HG03095 (cell line): ENCODE data around the gene GCNT2.
"Not testable (repeated sequence)": the region's sequence is repeated elsewhere in the genome, so short reads cannot be mapped to it uniquely, and the experiment has no call there.

Source experiments
- ATAC-seq: cut with Tn5 transposase; IDR thresholded peaks from one replicate; pipeline ENCODE4 v1.9.1; 2021; ENCODE audit warnings: moderate library complexity; ENCODE audit not compliant: unreplicated experiment

Gene GCNT2

DNA sequence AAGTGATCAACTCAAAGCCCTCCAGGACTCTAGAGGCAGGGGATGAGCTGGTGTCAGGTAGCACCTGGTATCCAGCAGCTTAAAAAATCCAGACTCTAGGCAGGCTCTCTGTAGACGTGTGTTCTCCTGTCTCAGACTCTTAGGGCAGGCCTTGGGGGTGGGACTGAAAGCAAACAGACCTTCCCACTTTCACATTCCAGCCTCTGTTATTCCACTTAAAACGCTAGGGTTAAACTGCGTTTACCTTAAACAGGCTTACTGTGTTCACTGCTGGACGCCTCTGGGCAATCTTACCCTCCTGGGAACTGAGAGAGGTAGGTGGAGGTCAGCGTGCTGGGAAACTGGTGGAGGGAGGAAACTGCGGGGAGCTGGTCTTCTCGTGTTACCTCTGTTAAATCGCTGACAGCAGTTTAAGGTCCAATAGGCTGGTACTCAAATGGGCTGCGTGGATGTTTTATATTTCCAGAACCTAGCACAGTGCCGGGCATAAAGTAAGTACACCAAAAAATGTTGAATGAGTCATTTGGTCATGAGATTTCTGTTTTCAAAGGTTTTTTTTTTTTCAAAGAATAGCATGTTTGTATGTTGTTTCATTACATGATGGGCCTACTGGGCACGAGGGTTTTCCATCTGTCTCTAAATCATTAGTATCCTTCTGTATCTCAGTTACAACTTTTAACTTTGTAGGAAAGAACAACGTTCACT is at the start of gene GCNT2:
TSS of gene GCNT2 (plus strand) at position 248 of the 705 bp plus-strand sequence. CDS start 7,561 bp downstream, outside the sequence.
- peak; percentile 51 for ATAC-seq

DNA sequence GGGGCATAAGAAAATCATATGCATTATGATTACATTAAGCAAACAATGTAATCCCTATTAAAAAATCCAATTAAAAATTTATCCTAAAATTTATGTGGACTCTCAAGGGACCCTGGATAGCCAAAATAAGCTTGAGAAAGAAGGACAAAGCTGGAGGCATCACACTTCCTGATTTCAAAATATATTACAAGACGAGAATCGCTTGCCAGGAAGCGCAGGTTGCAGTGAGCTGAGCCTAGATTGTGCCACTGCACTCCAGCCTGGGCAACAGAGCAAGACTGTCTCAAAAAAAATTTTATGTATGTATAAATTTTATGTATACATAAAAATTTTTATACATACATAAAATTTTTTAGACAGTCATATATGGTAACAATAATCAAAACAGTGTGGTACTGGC is 48.5 kb upstream of the GCNT2 start:
- ATAC-seq, result no peak

DNA sequence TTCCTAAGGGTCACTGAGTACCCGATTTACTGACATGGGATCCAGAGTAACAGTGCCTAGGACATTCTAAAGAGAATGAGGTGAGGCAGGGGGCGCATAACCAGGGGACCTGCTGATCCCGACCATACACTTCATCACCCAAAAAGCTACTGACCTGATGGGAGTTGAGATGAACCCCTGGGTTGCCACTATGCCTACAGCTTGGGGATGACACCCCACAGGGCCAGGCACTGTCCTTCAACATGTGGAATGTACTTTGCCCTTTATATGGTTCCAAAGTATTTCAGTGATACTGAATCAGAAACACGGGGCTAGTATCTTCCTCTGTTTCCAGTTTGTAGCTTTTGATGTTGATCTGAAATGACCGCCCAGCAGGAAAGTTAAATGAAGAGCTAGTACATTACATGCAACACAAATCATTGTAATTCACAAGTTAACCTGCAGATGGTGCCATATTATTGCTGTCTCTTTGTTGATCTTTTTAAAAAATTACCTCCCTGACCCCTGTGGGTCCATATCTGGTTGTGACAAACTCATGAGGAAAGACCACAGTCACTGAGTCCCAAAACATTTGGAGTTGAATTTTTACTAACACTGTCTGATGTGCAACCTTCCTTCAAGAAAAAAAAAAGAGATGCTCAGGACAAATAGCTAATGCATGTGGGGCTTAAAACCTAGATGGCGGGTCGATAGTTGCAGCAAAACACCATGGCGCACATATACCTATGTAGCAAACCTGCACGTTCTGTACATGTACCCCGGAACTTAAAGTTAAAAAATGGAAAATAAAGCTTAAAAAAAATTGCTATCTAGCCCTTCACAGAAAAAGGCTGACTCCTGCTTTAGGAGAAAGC is 42.7 kb upstream of the GCNT2 start:
- ATAC-seq, result no peak

DNA sequence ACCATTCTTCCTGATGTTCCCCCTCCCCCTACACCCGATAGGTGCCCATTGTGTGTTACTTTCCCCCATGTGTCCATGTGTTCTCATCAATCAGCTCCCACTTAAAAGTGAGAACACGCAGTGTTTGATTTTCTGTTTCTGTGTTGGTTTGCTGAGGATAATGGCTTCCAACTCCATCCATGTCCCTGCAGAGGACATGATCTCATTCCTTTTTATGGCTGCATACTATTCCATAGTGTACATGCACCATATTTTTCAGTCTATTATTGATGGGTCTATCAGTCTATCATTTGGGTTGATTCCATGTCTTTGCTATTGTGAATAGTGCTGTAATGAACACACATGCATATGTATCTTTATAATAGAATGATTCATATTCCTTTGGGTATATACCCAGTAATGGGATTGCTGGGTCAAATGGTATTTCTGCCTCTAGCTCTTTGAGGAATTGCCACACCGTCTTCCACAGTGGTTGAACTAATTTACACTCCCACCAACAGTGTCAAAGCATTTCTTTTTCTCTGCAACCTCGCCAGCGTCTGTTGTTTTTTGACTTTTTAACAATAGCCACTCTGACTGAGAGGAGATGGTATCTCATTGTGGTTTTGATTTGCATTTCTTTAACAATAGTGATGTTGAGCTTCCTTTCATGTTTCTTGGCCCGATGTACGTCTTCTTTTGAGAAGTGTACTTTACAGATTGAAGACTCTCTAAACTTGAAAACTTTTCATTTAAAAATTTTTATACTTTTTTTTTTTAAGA is 41.0 kb upstream of the GCNT2 start:
- no peak for ATAC-seq

DNA sequence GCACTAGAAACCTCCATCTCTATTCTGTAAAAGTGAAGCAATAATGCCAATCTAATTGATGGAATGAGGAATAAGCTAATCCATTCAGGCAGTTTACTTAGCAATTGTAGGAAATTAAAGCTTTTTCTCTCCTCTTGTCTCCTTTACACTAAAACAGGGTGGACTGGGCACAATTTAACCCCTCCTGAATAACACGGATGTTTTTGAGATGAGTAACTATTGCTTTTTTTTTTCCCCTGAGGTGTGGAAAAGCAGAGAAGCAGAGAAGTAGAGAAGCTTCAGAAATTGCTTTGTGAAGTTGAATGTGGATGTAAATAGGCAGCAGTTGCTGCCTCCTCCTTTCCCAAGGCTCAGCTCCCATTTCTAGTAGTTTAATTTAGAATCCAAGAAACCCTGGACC is 40.0 kb upstream of the GCNT2 start:
- ATAC-seq, result no peak

DNA sequence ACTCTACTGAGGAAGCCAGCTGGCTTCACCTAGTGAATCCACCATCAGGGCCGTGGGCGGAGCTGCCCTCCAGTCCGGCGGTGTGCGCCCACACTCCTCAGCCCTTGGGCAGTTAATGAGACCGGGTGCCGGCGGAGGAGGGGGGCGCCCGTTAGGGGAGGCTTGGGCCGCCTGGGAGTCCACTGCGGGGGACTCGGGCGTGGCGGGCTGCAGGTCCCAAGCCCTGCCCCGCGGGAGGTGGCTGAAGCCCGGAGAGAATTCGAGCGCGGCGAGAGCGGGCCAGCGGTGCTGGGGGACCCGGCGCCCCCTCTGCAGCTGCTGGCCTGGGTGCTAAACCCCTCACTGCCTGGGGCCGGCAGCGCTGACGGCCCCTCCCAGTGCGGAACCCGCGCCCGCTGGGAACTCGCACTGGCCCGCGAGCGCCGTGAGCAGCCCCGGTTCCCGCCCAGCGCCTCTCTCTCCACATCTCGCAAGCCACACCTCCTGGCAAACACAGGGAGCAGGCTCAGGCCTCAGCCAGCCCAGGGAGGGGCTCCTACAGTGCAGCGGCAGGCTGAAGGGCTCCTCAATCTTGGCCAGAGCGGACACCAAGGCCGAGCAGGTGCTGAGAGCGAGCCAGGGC is 38.4 kb upstream of the GCNT2 start:
- no peak for ATAC-seq

DNA sequence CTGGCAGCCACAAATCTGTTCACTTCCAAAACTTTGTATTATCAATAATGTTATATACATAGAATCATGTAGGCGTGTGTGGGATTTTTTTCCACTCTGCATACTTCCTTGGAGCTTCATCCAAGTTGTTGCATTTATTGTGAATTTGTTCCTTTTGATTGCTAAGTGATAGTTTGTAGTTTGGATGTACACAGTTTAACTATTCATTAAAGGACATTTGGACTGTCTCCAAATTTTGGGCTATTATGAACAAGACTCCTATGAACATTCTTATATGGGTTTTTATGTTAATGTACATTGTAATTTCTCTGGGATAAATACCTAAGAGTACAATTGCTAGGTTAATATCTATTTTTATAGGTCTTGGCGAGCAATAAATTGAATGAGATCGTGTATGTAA is 36.2 kb upstream of the GCNT2 start:
- no peak for ATAC-seq

DNA sequence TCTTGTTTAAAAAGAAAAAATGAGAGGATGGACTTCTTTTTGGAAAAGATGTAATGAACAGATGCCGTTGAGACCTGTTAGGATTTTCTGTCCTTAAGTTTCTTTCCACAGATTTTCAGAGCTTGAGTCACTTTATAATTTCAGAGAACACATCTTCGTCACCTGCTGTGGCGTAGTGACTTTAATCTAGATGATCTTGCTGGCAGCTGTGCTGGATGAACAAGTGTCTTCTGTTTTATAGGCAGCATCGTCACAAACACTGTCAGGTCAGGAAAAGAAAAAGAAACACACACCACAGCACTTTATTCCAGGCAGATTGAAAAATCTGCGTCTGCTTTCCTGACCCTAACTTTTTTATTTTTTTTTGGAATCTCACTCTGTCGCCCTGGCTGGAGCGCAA is 35.7 kb upstream of the GCNT2 start:
- ATAC-seq, result no peak

DNA sequence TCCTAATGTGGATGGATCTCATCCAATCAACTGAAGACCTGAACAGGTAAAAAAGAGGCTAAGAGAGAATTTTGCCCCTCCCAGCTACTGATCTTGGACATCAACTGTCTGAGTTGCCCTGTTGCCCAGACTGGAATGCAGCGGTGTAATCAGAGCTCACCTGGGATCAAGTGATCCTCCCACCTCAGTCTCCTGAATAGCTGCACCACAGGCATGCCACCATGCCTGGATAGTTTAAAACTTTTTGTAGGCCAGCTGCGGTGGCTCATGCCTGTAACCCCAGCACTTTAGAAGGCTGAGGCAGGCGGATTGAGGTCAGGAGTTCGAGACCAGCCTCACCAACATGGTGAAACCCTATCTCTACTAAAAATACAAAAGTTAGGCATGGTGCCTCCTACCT is 34.9 kb upstream of the GCNT2 start:
- no peak for ATAC-seq

DNA sequence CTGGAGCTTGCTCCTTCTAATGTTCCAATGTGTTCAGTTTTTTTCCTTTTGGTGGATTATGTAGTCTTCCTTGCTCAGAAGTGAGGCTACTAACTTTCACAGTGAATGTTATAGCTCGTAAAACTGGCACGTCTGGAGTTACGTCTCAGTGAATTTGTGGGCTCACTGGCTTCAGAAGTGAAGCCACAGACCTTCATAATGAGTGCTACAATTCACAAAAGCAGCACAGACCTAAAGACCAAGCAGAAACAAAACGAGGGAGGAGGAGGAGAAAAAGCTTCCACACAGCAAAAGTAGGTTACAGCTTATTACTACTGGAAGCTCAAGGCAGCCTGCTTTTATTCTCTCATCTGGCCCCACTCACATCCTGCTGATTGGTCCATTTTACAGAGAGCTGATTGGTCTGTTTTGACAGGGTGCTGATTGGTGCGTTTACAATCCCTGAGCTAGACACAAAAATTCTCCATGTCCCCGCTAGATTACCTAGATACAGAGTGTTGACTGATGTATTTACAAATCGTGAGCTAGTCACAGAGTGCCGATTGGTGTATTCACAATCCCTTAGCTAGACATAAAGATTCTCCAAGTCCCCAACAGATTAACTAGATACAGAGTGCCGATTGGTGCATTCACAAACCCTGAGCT is 34.1 kb upstream of the GCNT2 start:
- not testable (repeated sequence) for ATAC-seq

DNA sequence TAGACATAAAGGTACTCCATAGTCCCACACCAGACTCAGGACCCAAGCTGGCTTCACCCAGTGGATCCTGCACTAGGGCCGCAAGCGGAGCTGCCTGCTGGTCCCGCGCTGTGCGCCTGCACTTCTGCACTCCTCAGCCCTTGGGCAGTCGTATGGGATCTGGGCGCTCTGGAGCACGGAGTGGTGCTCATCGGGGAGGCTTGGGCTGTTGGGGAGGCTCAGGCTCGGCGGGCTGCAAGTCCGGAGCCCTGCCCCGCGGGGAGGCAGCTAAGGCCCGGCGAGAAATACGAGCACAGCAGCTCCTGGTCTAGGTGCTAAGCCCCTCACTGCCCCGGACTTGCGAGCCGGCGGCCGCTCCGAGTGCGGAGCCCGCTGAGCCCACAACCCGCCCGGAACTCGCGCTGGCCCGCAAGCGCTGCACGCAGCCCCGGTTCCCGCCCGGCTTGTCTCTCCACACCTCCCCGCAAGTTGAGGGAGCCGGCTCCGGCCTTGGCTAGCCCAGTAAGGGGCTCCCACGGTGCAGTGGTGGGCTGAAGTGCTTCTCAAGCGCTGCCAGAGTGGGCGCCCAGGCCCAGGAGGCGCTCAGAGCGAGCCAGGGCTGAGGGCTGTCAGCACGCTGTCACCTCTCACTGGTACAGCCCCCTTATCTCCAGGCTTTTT is 33.4 kb upstream of the GCNT2 start:
- no peak for ATAC-seq

DNA sequence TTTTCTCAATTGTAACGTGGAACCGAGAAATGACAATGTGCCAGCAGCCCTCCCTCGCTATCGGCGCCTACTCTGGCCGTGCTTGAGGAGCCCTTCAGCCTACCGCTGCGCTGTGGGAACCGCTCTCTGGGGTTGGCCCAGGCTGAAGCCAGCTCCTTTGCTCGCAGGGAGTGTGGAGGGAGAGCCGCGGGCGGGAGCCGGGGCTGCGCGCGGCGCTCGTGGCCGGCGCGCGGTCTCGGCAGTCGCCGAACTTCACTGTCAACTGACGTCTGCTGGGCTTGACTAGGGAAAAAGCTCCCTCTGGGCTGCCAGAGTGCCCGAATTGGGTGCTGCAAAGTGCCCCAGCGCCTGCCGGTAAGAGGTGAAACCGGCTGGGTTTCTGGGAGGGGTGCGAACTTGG is 29.7 kb upstream of the GCNT2 start:
- no peak for ATAC-seq

DNA sequence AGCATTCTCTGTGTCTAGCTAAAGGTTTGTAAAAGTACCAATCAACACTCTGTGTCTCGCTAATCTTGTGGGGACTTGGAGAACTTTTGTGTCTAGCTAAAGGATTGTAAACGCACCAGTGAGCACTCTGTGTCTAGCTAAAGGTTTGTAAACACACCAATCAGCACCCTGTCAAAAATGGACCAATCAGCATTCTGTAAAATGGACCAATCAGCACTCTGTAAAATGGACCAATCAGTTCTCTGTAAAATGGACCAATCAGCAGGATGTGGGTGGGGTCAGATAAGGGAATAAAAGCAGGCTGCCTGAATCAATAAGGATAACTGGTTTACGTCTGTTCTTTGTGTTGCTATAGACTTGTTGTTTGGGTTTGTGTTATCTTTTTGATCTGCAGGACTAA is 29.2 kb upstream of the GCNT2 start:
- ATAC-seq, result not testable (repeated sequence)

DNA sequence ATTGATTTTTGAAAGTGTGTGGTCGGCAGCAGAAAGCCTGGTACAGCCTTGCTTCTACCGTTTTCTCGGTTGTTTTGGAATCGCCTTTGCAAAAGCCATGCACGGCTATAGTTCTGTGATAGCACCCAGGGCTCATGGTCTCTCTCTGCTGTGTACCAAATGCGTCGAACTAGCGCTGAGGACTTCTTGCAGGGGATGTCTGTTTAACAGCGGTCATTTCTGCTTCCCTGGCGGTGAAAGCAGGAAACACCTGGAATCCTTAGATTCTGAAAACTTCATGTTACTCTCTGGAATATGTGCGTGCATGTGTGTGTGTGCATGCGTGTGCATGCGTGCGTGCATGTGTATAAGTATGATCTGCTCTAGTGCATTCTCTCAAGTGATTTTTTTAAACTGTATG is 26.1 kb upstream of the GCNT2 start:
- ATAC-seq, result no peak

DNA sequence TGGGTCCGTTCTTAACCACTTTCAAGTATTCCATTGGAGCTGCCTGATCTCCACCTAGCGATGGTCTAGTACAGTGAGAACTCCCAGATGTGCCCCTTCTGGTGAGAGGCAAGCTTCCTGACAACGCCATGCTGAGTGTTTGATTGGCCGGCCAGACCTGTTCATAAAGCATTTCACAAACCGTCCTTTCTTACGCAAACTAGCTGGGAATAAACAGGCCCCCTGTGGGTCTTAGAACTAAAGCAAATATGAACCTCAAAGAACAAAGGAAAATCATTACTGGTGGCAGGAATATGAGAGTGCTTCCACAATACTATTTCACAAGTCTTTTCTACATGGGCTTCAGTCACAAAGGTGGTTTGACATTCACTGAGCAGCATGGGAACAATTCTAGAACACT is 15.6 kb upstream of the GCNT2 start:
- ATAC-seq, result no peak

DNA sequence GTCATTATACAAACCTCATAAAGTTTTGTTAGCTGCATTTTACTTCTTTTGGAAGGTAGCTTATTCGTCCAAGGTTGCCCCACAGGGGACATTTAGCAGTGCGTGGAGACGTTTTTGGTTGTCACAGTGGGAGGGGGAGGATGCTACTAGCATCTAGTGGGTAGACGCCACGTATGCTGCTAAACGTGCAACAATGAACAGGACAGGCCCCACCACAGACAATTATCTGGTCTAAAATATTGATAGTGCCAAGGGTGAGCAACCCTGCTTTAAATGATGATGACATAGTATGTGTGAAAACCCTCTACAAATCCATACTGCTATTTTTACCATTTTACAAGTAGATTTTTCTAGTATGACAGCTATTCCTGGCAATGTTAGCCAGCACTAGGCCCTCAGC is 13.9 kb upstream of the GCNT2 start:
- no peak for ATAC-seq

DNA sequence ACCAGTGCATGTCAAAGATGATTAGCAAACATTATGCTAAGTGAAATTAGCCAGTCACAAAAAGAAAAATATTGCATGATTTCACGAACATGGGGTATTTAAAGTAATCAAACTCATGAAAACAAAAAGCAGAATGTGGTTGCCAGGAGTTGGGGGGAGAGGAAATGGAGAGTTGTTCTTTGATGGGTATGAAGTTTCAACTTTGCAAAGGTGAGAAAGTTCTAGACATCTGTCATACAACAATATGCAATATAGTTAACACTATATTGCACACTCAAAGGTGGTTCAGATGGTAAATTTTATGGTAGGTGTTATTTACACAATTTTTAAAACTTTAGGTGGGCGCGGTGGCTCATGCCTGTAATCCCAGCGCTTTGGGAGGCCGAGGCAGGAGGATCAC is 13.4 kb upstream of the GCNT2 start:
- ATAC-seq, result no peak

DNA sequence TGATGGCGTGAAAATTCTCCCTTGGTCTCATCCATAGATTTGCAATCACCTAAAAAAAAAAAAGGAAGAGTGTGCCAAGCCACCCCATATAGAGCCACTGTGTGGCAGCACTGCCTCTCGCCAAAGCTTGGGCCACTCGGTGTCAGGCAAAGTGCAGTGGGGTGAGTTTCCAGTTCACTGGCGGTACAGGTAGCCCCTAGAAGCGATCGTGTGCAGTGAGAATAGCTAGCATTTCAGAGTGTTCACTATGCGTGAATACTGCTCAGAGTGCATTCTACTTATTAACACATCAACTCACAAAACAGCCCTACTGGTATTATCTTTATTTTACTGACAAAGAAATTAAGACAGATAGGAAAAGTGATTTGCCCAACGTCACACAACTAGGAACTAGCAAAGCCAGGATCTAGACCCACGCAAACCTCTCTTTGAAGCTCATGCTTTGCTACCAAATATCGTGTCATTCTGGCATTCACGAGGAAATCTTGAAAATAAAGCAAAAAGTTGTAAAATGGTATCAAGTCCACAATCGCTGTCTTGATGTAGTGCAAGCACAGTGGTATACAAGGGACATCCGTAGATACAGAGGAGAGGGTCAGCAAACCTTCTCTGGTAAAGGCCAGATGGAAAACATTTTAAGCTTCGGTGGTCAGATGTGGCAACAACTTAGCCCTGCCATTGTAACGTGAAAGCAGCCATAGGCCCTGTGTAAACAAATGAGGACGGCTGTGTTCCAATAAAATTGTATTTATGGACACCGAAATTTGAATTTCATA is 10.4 kb upstream of the GCNT2 start:
- peak; percentile 97 for ATAC-seq

DNA sequence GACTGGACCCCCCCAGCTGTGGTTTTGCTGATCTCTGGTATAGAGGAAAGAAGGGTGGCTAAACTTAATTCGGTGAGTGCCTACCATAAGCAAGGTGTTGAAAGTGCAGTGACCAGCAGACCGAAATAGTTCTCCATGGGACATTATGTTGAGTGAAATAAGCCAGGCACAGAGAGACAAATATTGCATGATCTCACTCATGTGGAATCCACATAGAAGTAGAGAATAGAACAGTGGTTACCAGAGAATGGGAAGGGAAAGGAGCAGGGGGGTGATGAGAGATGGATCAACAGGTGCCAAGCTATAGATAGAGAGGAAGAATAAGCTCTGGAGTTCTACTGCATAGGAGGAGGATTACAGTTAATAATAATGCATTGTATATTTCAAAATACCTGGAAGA is 9.7 kb upstream of the GCNT2 start:
- ATAC-seq, result no peak
